Esophagus squamous epithelium (tissue), 4 donors: ENCODE data around the gene SHC4.

Source experiments
- POLR2A ChIP-seq, 4 donors: fragments of 450-650 bp; IDR thresholded peaks; one replicate each; pipeline ENCODE4 v1.6.1; 2017; ENCODE audit warnings: antibody characterized with exemption in 4 of 4, mild to moderate bottlenecking in 4 of 4, moderate library complexity in 3 of 4
- TF ChIP-seq, protein P1 (sequence below), 6 experiments: fragments of 450-650 bp in 4 of 6; fragments of 200-600 bp in 2 of 6; sonication (generic) in 2 of 6; IDR thresholded peaks; one replicate each; pipeline ENCODE4 v1.5.1; 2016 to 2019; ENCODE audit warnings: antibody characterized with exemption in 6 of 6, mild to moderate bottlenecking in 4 of 6, moderate library complexity in 4 of 6

DNA sequence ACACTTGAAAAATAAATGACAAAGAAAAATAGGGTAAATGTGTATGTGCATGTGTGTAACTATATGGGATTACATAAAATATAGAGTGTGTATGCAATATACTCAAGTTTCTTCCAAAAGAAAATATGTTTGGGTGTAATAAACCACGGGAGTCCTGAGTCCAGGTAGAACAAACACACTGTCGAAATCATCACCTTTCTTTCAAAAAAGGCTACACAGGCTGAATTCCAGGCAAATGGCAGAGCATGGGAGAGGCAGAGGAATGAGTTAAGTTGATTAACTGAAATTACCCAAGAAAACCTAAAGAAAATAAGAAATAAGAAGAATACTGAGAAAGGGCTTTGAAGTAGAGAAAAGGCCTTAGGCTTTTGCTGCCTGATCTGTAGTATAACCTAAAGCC, 179.0 kb downstream of the SHC4 start:
- TF ChIP-seq, protein P1, sequence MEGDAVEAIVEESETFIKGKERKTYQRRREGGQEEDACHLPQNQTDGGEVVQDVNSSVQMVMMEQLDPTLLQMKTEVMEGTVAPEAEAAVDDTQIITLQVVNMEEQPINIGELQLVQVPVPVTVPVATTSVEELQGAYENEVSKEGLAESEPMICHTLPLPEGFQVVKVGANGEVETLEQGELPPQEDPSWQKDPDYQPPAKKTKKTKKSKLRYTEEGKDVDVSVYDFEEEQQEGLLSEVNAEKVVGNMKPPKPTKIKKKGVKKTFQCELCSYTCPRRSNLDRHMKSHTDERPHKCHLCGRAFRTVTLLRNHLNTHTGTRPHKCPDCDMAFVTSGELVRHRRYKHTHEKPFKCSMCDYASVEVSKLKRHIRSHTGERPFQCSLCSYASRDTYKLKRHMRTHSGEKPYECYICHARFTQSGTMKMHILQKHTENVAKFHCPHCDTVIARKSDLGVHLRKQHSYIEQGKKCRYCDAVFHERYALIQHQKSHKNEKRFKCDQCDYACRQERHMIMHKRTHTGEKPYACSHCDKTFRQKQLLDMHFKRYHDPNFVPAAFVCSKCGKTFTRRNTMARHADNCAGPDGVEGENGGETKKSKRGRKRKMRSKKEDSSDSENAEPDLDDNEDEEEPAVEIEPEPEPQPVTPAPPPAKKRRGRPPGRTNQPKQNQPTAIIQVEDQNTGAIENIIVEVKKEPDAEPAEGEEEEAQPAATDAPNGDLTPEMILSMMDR (IDR thresholded peaks at IDR 0.05): no peak
- no peak for TF ChIP-seq POLR2A (IDR thresholded peaks at IDR 0.05)
